ENCODE measurements around the gene CTTNBP2. TPM values are rescaled to one million over a fixed set of nuclear protein-coding genes. Genes with fewer than 3 reads are reported as not detected.

CTTNBP2 gene
- total and polyA plus RNA-seq, 2 of the 4 experiments (the other 2 are of a cell fraction), result 6.6 to 11.3 TPM

DNA sequence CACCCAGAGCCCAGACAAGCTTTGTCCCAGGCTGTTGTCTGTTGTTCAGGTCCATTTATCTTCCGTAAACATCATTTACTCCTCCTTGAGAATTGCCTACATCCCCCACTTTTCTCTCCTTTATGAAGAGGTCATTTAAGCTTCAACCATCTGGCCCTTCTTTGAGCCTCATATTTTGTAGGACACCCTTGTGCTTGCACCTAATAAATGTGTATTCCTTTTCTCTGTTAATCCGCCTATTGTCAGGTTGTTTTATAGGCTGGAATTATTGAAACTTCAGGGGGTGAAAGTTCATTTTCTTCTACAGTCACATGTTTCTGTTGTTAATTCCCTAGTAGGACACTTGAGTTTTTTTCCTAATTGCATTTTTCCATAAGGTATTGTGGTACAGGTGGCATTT, 19.6 kb upstream of the CTTNBP2 start:
- TF ChIP-seq MAFK (IDR thresholded peaks at IDR 0.05; ENCODE audit: low read depth, low read length) (no peak), BHLHE40 (IDR thresholded peaks at IDR 0.05; ENCODE audit: low read depth, low read length) (no peak), NFE2L2 (IDR thresholded peaks at IDR 0.05; ENCODE audit: low read depth, low read length) (no peak), MXI1 (IDR thresholded peaks at IDR 0.05; ENCODE audit: borderline replicate concordance, low read depth, low read length) (no peak), RCOR1 (IDR thresholded peaks at IDR 0.05; ENCODE audit: insufficient replicate concordance, low read length) (no peak), RFX5 (IDR thresholded peaks at IDR 0.05; ENCODE audit: low read depth, low read length) (no peak), CHD1 (IDR thresholded peaks at IDR 0.05; ENCODE audit: low read depth, low read length) (no peak), POLR2A (IDR thresholded peaks at IDR 0.05; ENCODE audit: low read depth, low read length) (no peak), SMC3 (IDR thresholded peaks at IDR 0.05; ENCODE audit: low read depth, low read length) (no peak), FOS (IDR thresholded peaks at IDR 0.05; ENCODE audit: low read depth, low read length) (no peak), MAZ (IDR thresholded peaks at IDR 0.05; ENCODE audit: borderline replicate concordance, low read depth, low read length) (no peak), RAD21 (IDR thresholded peaks at IDR 0.05; ENCODE audit: low read length) (no peak), CEBPB (IDR thresholded peaks at IDR 0.05; ENCODE audit: low read depth, low read length) (no peak)
- TF ChIP-seq, protein P1, sequence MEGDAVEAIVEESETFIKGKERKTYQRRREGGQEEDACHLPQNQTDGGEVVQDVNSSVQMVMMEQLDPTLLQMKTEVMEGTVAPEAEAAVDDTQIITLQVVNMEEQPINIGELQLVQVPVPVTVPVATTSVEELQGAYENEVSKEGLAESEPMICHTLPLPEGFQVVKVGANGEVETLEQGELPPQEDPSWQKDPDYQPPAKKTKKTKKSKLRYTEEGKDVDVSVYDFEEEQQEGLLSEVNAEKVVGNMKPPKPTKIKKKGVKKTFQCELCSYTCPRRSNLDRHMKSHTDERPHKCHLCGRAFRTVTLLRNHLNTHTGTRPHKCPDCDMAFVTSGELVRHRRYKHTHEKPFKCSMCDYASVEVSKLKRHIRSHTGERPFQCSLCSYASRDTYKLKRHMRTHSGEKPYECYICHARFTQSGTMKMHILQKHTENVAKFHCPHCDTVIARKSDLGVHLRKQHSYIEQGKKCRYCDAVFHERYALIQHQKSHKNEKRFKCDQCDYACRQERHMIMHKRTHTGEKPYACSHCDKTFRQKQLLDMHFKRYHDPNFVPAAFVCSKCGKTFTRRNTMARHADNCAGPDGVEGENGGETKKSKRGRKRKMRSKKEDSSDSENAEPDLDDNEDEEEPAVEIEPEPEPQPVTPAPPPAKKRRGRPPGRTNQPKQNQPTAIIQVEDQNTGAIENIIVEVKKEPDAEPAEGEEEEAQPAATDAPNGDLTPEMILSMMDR (conservative IDR thresholded peaks at IDR 0.05; ENCODE audit: low read depth, low read length), result no peak
- TF ChIP-seq, protein P2, sequence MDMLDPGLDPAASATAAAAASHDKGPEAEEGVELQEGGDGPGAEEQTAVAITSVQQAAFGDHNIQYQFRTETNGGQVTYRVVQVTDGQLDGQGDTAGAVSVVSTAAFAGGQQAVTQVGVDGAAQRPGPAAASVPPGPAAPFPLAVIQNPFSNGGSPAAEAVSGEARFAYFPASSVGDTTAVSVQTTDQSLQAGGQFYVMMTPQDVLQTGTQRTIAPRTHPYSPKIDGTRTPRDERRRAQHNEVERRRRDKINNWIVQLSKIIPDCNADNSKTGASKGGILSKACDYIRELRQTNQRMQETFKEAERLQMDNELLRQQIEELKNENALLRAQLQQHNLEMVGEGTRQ (IDR thresholded peaks at IDR 0.05; ENCODE audit: low read depth, low read length), result no peak
- TF ChIP-seq, protein P3, sequence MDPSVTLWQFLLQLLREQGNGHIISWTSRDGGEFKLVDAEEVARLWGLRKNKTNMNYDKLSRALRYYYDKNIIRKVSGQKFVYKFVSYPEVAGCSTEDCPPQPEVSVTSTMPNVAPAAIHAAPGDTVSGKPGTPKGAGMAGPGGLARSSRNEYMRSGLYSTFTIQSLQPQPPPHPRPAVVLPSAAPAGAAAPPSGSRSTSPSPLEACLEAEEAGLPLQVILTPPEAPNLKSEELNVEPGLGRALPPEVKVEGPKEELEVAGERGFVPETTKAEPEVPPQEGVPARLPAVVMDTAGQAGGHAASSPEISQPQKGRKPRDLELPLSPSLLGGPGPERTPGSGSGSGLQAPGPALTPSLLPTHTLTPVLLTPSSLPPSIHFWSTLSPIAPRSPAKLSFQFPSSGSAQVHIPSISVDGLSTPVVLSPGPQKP (IDR thresholded peaks at IDR 0.05; ENCODE audit: borderline replicate concordance, low read depth, low read length), result no peak
- H3K27ac ChIP-seq (ENCODE audit: insufficient read depth, low read length), result no peak overlapping the region
- no peak overlapping the region for H4K5ac ChIP-seq (ENCODE audit: low read depth, low read length)
- CTCF ChIA-PET, result no interaction called here
- H3K23ac ChIP-seq (ENCODE audit: low read depth, low read length), result no peak overlapping the region
- no peak overlapping the region for H4K8ac ChIP-seq (ENCODE audit: low read depth in 2 of 2, low read length in 2 of 2)
- H3K56ac ChIP-seq (ENCODE audit: extremely low read depth, insufficient read depth, low read length), result no peak overlapping the region
- DNase-seq, result no peak
- no peaks in the 10 kb centered on the region for H4K20me1 ChIP-seq (ENCODE audit: insufficient read depth, low read length)
- no peak overlapping the region for H3K4me3 ChIP-seq (ENCODE audit: insufficient read depth, low read depth, low read length)
- no peak overlapping the region for H2AK5ac ChIP-seq (ENCODE audit: low read depth, low read length)
- in situ Hi-C loops (cut with MboI; ENCODE audit: low sequenced_read_pairs), result no loop called here
- no peak overlapping the region for H2AFZ ChIP-seq (replicated peaks; ENCODE audit: low read length, poor library complexity)
- intact Hi-C loops (cut with micrococcal nuclease), result no loop called here
- no peak overlapping the region for H2BK20ac ChIP-seq (ENCODE audit: low read depth, low read length)
- no peaks in the 10 kb centered on the region for H3K79me1 ChIP-seq (ENCODE audit: low read depth in 1 of 2, low read length in 2 of 2)
- H3K14ac ChIP-seq (replicated peaks; ENCODE audit: low read depth, low read length), result no peak overlapping the region
- no peaks in the 10 kb centered on the region for H3K9me3 ChIP-seq (ENCODE audit: control insufficient read depth, insufficient read depth, low read length)
- WGBS, 2 experiments (ENCODE audit: extremely low coverage in 2 of 2, insufficient read length in 1 of 2), result no CpG with 5 or more reads among the region's 2 CpGs
- no peaks in the 10 kb centered on the region for H3K4me1 ChIP-seq (ENCODE audit: control insufficient read depth, insufficient read depth, low read length)
- POLR2A ChIA-PET (ENCODE audit: unreplicated experiment), result no interaction called here
- no peak overlapping the region for H3K4ac ChIP-seq (ENCODE audit: low read depth, low read length)
- no peak overlapping the region for H2AK9ac ChIP-seq (replicated peaks; ENCODE audit: low read depth, low read length, poor library complexity)
- no peaks in the 10 kb centered on the region; the same call in 1 of the 2 replicates for H3K27me3 ChIP-seq (ENCODE audit: control insufficient read depth, insufficient read depth, low read length)
- dilution Hi-C loops (cut with HindIII; ENCODE audit: low sequenced_read_pairs, unreplicated experiment), result no loop called here
- H3K9ac ChIP-seq (ENCODE audit: low read depth, low read length), result no peak overlapping the region
- H2BK15ac ChIP-seq (ENCODE audit: low read depth, low read length), result no peak overlapping the region
- H2BK120ac ChIP-seq (ENCODE audit: low read depth, low read length), result no peak overlapping the region
- ATAC-seq (ENCODE audit: low read depth), result no peak
- no peak overlapping the region for H3K4me2 ChIP-seq (ENCODE audit: low read depth, low read length)
- no peak overlapping the region for H3K18ac ChIP-seq (ENCODE audit: low read depth, low read length)
- no peak overlapping the region for H4K91ac ChIP-seq (ENCODE audit: insufficient read depth, low read depth, low read length)
- no peak overlapping the region for H2BK5ac ChIP-seq (ENCODE audit: low read depth, low read length, poor library complexity, severe bottlenecking)
- H3K9me1 ChIP-seq (ENCODE audit: insufficient read depth, low read length), result no peaks in the 10 kb centered on the region
- no peaks in the 10 kb centered on the region for H3K36me3 ChIP-seq (ENCODE audit: control insufficient read depth, insufficient read depth, low read length)
- BruUV-seq (replicated peaks), result no TSS peak
